Stimulated activated CD8-positive, alpha-beta memory T cell treated with anti-CD3 and anti-CD28 coated beads, Interleukin-12 subunit alpha, Interleukin-12 subunit beta, amount 100 ng/mL, for 24 hours (primary cell): ENCODE data around the gene FKBP5.
"Not testable (repeated sequence)": the region's sequence is repeated elsewhere in the genome, so short reads cannot be mapped to it uniquely, and the experiment has no call there.

Source experiments
- DNase-seq: peaks from one replicate; pipeline ENCODE4 v3.0.0-alpha.2; 2020; ENCODE audit errors: extremely low read depth

The FKBP5 gene

DNA sequence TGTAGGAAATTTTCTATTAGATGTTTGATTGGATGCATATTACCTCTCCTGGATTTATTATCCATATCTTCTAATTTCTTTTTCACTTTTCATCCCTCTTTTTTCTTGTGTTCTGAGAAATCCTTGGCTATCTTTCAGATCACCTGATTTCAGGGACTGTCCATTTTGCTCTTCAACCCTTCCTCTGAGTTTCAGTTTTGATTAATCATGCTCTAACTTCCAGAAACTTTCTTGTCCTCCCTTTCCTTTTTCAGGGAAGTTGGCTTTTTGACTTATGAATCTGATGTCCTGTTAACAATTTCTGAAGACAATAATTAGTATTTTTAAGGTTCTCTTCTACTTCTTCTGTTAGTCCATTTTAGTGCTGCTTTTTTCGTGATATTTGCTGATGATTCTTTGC, 79.1 kb downstream of the FKBP5 start:
- no peak for DNase-seq

GRCh38 chr6:35607517-35608233, 81.0 kb downstream of the FKBP5 start:
- DNase-seq, result no peak

DNA sequence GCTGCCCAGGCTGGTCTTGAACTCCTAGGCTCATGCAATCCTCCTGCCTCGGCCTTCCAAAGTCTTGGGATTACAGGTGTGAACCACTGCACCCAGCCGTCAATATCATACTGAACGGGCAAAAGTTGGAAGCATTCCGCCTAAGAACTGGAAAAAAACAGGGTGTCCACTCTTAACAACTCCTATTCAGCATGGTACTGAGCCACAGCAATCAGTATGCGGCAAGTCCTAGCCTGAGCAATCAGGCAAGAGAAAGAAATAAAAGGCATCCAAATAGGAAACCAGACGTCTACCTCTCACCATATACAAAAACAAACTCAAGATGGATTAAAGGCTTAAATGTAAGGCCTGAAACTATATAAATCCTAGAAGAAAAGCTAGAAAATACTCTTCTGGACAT, 83.1 kb downstream of the FKBP5 start:
- DNase-seq, result no peak

DNA sequence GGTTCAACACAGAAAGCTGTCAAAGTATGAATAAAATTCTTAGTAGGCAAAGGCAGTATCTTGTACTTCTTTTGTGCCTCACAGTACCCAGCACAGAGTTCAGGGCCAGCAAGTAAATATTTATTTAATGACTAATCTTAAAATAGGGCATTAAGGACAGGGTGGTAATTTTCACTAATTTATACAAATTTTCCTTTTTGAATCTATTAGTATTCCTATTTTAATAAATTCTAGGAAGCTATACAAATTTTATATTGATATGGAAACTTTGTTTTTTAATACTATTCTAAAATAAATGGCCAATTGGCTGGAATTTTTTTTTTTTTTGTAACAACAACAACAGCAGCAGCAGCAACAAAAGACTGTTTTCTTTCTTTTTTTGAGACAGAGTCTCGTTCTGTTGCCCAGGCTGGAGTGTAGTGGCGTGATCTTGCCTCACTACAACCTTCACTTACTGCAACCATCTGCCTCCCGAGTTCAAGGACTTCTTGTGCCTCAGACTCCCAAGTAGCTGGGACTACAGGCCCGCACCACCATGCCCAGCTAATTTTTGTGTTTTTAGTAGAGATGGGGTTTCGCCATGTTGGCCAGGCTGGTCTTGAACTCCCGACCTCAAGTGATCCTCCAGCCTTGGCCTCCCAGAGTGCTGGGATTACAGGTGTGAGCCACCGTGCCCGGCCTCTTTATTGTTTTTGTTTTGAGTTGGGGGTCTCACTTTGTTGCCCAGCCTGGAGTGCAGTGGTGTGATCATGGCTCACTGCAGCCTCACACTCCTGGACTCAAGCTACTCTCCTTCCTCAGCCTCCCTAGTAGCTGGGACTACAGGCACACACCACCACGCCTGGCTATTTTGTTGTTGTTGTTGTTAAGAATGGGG, 85.2 kb downstream of the FKBP5 start:
- no peak for DNase-seq

DNA sequence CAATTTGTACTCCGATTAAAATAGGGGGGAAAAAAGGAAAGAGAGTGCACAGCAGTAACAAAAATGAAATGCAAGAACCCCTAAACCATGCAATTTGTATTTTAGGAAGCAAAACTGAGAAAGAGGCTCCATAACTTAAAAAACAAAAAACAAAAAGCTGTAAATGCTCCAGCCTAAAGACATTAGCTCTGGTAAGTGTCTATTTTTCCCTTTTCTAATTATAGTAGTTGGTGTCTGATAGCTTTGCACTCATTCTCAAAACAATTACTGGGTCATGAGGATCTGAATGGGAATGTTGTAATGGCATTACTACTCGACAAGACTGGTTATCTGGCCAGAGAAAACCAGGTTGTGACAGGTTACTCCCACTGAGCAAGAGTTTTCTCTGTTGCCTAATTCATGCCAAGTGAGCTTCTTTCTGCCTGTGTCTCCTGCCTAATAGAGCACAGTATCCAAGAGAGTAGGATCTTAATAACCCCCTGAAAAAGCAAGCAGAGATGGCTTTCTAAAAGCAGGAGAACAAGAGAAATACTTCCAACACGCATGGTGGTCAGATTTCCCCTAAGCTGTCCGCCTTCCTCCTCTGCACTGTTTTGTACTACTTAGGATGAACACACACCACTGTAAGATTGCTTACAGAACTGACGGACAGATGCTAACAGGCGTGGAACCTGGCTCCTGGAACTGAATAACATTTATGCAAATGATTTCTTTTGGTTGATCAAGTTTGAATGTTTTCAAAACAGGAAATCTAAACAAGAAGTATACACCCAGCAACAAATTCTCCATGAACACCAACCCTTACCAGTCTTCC, 86.4 kb downstream of the FKBP5 start:
- no peak for DNase-seq

- no peak for DNase-seq
Measured at GRCh38 chr6:35601331-35602132, 87.2 kb downstream of the FKBP5 start.

GRCh38 chr6:35600659-35601125, 88.0 kb downstream of the FKBP5 start:
- DNase-seq, result no peak

DNA sequence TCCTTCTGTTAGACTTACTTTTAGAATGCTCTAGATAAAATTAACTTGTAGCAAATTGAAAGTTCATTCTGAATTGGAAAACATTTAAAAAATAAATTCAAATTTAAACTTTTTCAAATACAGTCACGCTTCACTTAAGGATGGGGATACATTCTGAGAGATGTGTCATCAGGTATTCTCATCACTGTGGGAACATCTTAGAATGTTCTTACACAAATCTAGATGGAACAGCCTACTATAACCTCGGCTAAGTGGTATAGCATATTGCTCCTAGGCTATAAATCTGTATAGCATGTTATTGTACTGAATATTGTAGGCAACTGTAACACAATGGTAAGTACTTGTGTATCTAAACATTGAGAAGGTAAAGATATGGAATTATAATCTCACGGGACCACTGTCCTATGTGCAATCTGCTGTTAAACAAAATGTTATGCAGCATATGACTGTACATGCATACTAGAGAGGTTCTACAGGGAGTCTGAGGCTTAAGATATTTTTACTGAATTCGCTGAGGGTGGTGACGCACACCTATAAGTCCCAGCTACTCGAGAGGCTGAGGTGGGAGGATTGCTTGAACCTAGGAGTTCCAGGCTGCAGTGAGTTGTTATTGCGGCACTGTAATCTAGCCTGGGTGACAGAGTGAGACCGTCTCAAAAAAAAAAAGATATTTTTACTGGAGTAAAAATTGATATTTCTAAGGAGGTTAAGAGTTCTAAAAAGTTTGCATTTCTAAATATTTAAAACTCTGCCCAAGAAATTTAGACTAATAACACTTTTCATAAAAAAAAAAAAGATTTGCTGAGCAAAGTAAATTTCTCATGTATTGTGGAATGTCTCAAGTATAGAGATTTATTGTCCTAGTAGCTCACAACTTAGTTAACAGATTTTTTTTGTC, 88.7 kb downstream of the FKBP5 start:
- DNase-seq, result no peak

DNA sequence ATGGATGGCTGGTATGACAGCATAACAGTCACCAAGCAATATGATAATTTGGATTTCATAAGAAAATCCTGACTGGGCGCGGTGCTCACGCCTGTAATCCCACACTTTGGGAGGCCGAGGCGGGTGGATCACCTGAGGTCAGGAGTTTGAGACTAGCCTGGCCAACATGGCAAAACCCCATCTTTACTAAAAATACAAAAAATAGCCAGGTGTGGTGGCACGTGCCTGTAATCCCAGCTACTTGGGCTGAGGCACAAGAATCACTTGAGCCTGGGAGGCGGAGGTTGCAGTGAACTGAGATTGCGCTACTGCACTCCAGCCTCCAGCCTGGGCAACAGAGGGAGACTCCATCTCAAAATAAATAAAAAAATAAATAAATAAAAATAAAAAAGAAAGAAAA, 90.1 kb downstream of the FKBP5 start:
- not testable (repeated sequence) for DNase-seq

DNA sequence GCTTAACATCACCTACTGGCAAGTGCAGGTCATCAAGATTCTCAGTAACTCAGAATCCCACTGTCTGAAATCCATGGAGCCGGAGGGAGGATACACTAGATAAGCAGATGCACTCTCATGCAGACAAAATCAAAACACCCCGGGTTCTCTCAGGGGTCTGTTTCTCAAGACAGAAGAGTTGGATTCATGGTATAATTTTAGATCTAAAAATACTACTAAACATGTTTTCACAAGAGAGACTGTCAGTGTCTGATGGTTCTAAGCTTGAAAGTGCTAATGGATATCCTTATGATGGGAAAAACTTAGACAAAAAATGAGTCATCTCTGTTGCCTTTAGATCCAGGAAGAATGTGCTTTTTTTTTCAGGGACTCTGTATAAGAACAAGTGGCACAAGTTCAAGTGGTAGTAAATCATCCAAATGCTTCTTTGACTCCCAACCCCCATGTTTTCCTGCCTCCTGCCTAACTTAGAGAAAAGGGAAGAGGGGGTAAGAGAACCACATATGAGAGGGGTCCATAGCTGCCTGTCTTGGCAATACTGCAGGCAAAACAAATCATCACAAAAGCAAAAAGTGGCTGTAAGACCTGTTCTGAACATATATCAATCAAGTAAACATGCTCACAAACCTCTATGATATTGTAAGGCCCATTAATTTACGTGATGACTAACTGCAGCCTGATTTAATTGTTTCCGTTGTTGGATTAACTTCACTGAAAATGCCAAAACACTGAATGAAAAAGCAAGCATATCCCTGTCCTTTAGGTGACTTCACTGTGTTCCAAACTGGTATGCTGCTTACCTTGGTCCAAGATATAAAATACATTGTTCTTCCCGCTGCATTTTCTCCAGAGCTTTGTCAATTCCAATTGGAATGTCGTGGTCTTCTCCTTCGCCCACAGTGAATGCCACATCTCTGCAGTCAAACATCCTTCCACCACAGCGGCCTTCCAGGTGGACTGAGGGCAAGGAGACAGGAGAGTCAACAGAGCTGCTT, 92.0 kb downstream of the FKBP5 start:
- no peak for DNase-seq

GRCh38 chr6:35594503-35595186, 94.1 kb downstream of the FKBP5 start:
- DNase-seq, result no peak

DNA sequence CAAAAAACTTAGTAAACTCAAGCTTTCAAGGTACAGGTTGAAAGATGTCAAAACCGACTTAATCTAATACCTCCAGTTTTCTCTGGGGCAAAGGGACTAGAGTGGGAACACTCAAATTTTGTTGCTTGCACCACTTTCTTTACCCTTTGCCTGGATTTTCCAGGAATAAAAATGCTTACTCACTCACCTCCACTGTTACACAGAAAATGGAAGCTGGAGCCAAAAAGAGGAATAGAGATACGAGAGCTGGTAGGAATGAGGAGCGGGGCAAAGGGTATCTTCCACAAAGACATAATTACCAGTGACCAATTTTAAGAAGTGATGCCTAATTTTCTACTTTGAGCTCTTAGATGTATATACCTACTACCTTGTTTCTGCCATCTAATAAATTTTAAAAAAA, 96.5 kb downstream of the FKBP5 start:
- DNase-seq, result no peak

GRCh38 chr6:35590622-35591066, 98.1 kb downstream of the FKBP5 start:
- no peak for DNase-seq

- DNase-seq, result no peak
Measured at GRCh38 chr6:35589904-35590303, 98.8 kb downstream of the FKBP5 start.

GRCh38 chr6:35589201-35589739, 99.4 kb downstream of the FKBP5 start:
- DNase-seq, result no peak

DNA sequence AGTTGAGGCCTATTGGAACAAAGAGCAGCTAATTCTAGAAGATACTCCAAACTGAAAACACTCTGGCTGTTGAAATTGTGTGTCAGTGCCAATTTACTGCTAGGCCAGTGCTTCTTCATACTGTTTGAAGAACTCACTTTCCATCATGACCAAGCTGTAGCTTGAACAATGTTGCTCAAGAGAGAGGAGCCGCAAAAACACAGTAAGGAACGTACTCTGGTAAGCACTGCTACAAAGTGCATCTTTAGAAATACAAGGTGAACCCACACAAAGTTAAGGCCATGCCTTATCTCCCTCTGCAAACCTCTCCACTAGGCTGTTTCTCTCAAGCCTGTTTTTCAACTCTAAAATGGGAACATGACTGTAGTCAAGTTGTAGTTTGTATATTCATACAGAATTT, 101.5 kb downstream of the FKBP5 start:
- DNase-seq, result no peak

GRCh38 chr6:35586542-35586941, 102.2 kb downstream of the FKBP5 start:
- DNase-seq, result no peak

DNA sequence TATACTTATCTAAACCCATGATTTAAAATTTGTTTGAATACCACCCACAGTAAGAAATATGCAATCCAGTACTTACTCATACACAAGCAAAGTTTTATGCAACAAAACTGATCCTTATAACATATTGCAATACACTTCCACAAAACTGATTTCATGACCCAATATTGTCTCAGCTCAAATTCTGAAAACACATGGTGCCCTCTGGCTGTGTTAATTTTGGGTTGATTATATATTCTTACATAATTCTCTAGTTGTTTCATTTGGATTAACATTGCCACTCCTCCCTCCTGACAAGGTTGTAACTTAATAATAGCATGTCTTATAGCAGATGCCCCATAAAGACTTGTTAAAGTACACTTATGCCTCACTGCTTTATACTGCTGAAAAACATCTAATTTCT, 103.1 kb downstream of the FKBP5 start:
- no peak for DNase-seq
